Heart left ventricle (tissue), 16 donors: ENCODE results near the gene GUCA1C. TPM values are rescaled to one million over a fixed set of nuclear protein-coding genes. Genes with fewer than 3 reads are reported as not detected.

Experiments
- ATAC-seq, 4 donors: fragments of 200-7000 bp; cut with Tn5 transposase; one replicate each; pipeline ENCODE4 v1.9.1; 2020 to 2022; ENCODE audit warnings: moderate library complexity in 4 of 4, mild to moderate bottlenecking in 3 of 4, moderate number of reproducible peaks in 1 of 4
- DNase-seq, 5 donors: peaks; one replicate each; pipeline ENCODE4 v3.0.0-alpha.2; 2020
- H3K27ac ChIP-seq, 12 donors: fragments of 200-600 bp; sonication (generic) in 4 of 12; one replicate each; pipeline versions ENCODE4 v1.5.0 to v1.8.0; 2016 to 2022; ENCODE audit warnings: mild to moderate bottlenecking in 2 of 12
- H3K27me3 ChIP-seq, 9 donors: fragments of 200-600 bp; sonication (generic) in 2 of 9; one replicate each; pipeline versions ENCODE4 v1.5.1 to v1.8.0; 2016 to 2022; ENCODE audit warnings: mild to moderate bottlenecking in 3 of 9
- H3K36me3 ChIP-seq, 9 donors: fragments of 200-600 bp; sonication (generic) in 2 of 9; one replicate each; pipeline versions ENCODE4 v1.5.0 to v1.8.0; 2018 to 2022; ENCODE audit warnings: mild to moderate bottlenecking in 2 of 9
- H3K4me1 ChIP-seq, 12 donors: fragments of 200-600 bp; sonication (generic) in 4 of 12; one replicate each; pipeline versions ENCODE4 v1.5.0 to v1.8.0; 2016 to 2022; ENCODE audit warnings: mild to moderate bottlenecking in 3 of 12
- H3K4me3 ChIP-seq, 12 donors: fragments of 200-600 bp; sonication (generic) in 4 of 12; one replicate each; pipeline versions ENCODE4 v1.5.0 to v1.8.0; 2017 to 2022; ENCODE audit warnings: mild to moderate bottlenecking in 9 of 12, moderate library complexity in 4 of 12
- H3K9me3 ChIP-seq, 12 donors: fragments of 200-600 bp; sonication (generic) in 4 of 12; one replicate each; pipeline versions ENCODE4 v1.5.0 to v1.8.0; 2016 to 2022; ENCODE audit warnings: mild to moderate bottlenecking in 1 of 12
- POLR2A ChIP-seq, 2 donors: fragments of 450-650 bp; IDR thresholded peaks; one replicate each; pipeline ENCODE4 v1.6.1; 2017; ENCODE audit warnings: antibody characterized with exemption in 2 of 2, mild to moderate bottlenecking in 2 of 2, moderate library complexity in 2 of 2
- WGBS, 4 donors: extraction: QIAGEN DNeasy Blood & Tissue Kit in 2 of 4; methylation state at CpG; one replicate each; pipeline versions ENCODE4 v1.1.5 to v1.1.7; 2013 to 2018; 5-methylcytosine and 5-hydroxymethylcytosine counted together
- intact Hi-C, 10 donors: fragments of 100-400 bp; cut with DNase I; formaldehyde crosslinking; loops; one replicate each; pipeline versions ENCODE4 v1.11.1 to v1.14.2; 2022
- polyA plus RNA-seq, 2 donors: library from polyadenylated mRNA; stranded (reverse); fragments of 200-250 nt; gene quantifications; one replicate each; pipeline ENCODE4 v1.2.3, GENCODE V29; 2013
- total RNA-seq, 9 donors: library from RNA; depleted of rRNA in 2 of 9; stranded (reverse); fragments of >200 nt in 2 of 9; fragmentation: NEBNext Ultra II Directional in 3 of 9; extraction: Animal tissue kit (Norgen Biotek cat#: 25700) in 3 of 9; gene quantifications; one replicate each; pipeline versions ENCODE4 v1.1.0 to v1.2.4, GENCODE V29; 2016 to 2023
- TF ChIP-seq, protein P1 (sequence below), 12 donors: fragments of 200-600 bp; sonication (generic) in 4 of 12; IDR thresholded peaks; one replicate each; pipeline versions ENCODE4 v1.5.0 to v1.8.0; 2018 to 2022; ENCODE audit warnings: antibody characterized with exemption in 12 of 12, mild to moderate bottlenecking in 5 of 12
- donor health status: ischemic (EF 13 %, LVEDD 7.1; RV severe dilation, severe dysfunction).
- donor health status: healthy with polysubstance abuse.
- donor health status: DM: no; HTN: yes; CAD: no.
- donor health status: DM: no; HTN: no; CAD: no.
- donor health status: ischemic (EF 25% LVEDD 6.9; RV normal size, moderate dysfunction).
- donor health status: ischemic (EF 25% LVEDD 5.7; RV mildly dilated, moderate dysfunction).
- donor health status: healthy.
- donor health status: DM: yes; HTN: yes; CAD: no.
- donor health status: ischemic (EF 35%, LVEDD 5.7; RV mildly dilated, moderate dysfunction).
- donor health status: nonischemic (EF 11% LVEDD 7.7; RV severe dilation, severe dysfunction).
- donor health status: DM: yes; HTN: yes; CAD: no.
- donor health status: PGD.
- donor health status: ischemic (EF 29% LVEDD 5.4; RV normal size, mild dysfunction).
- donor health status: nonischemic (EF 23%, LVEDD 6.1; RV moderate dilation, normal function).

The GUCA1C gene
- total and polyA plus RNA-seq, 11 donors = 0.14 to 20.7 (median 4.5) TPM; not detected in 1

GRCh38 chr3:108863799-108864135 is 89.9 kb downstream of the GUCA1C start:
- Histone ChIP-seq H3K27me3 (no peaks in the 10 kb centered on the region), H3K36me3 (no peaks in the 10 kb centered on the region), H3K27ac (no peak overlapping the region), H3K9me3 (peaks cover 0 to 6% (median 0%) of the 10 kb centered on the region in 12 donors), H3K4me1 (no peaks in the 10 kb centered on the region), H3K4me3 (no peak overlapping the region)
- intact Hi-C loops = no loop called here
- ATAC-seq (no peak), DNase-seq (no peak)
- TF ChIP-seq POLR2A (IDR thresholded peaks at IDR 0.05) = no peak
- TF ChIP-seq, protein P1, sequence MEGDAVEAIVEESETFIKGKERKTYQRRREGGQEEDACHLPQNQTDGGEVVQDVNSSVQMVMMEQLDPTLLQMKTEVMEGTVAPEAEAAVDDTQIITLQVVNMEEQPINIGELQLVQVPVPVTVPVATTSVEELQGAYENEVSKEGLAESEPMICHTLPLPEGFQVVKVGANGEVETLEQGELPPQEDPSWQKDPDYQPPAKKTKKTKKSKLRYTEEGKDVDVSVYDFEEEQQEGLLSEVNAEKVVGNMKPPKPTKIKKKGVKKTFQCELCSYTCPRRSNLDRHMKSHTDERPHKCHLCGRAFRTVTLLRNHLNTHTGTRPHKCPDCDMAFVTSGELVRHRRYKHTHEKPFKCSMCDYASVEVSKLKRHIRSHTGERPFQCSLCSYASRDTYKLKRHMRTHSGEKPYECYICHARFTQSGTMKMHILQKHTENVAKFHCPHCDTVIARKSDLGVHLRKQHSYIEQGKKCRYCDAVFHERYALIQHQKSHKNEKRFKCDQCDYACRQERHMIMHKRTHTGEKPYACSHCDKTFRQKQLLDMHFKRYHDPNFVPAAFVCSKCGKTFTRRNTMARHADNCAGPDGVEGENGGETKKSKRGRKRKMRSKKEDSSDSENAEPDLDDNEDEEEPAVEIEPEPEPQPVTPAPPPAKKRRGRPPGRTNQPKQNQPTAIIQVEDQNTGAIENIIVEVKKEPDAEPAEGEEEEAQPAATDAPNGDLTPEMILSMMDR (IDR thresholded peaks at IDR 0.05) = no peak
- 83 to 87% (median 86%) methylated on average over 6 of the region's 6 CpGs for WGBS, 4 donors

DNA sequence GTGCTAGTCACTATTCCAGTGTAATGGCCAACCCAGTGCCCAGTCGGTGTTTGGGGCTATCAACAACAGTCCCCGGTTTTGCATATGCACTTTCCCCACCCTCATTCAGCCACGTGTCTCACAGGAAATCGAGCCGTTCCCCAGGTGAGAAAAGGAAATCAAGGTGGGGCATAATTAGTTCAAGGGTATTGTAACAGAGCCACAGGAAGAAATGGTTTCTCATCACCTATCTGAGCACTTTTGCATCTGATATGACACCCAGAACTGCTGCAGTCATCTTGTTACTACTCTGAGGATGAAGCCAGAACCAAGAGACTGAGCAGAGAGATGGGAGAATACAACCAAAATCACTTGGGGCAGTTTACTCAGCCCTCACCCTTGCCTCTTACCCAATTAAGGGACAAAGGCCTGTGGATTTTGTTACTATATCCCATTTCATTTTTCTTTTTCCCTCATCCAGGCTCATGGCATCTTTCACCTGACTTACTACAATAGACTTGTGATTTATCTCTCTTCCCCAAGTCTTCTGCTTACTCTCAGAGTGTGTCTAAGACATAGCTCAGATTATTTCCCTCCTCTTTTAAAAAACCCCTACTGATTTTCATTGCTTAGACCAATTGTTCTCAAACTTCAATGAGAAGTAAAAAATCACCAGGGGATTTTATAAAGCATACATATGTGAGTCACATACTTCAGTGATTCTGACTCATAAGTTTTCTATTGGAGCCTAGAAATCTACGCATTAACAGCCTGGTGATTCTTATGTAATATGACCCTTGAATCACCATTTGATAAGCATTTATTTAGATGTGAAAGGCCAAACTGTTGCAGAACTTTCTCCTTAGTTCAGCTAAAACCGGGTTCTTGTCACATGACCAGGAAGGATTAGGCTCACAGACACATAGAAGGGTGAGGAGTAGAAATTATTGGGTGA is 90.5 kb downstream of the GUCA1C start:
- intact Hi-C loops = no loop called here
- Histone ChIP-seq H3K4me3 (no peak overlapping the region), H3K36me3 (no peaks in the 10 kb centered on the region), H3K4me1 (no peaks in the 10 kb centered on the region), H3K27ac (no peak overlapping the region), H3K9me3 (peaks cover 0 to 6% (median 0%) of the 10 kb centered on the region in 12 donors), H3K27me3 (no peaks in the 10 kb centered on the region)
- 41 to 53% (median 42%) methylated on average over 7 of the region's 7 CpGs for WGBS, 4 donors
- TF ChIP-seq, protein P1 (IDR thresholded peaks at IDR 0.05) = no peak
- no peak for TF ChIP-seq POLR2A (IDR thresholded peaks at IDR 0.05)
- DNase-seq = no peak
- no peak for ATAC-seq

- no peak for ATAC-seq
Measured at GRCh38 chr3:108861401-108861800, 92.3 kb downstream of the GUCA1C start.

More at GRCh38 chr3:108861401-108861800, 92.3 kb downstream of the GUCA1C start:
- WGBS, 4 donors = 38 to 53% (median 42%) methylated on average over 1 of the region's 1 CpG
- intact Hi-C loops = no loop called here
- no peaks in the 10 kb centered on the region for H3K4me1 ChIP-seq
- H3K36me3 ChIP-seq = no peaks in the 10 kb centered on the region
- DNase-seq = no peak
- H3K27ac ChIP-seq = no peak overlapping the region
- H3K27me3 ChIP-seq = no peaks in the 10 kb centered on the region
- H3K4me3 ChIP-seq = no peak overlapping the region
- peaks cover 0 to 6% (median 0%) of the 10 kb centered on the region in 12 donors for H3K9me3 ChIP-seq
- no peak for TF ChIP-seq POLR2A (IDR thresholded peaks at IDR 0.05)
- TF ChIP-seq, protein P1 (IDR thresholded peaks at IDR 0.05) = no peak

Other genes with a start within 250 kb of the GUCA1C start
- not detected for gene RETNLB, start 196.5 kb downstream of the GUCA1C start, total RNA-seq
- gene RETNLB, start 196.5 kb downstream of the GUCA1C start, polyA plus RNA-seq = not detected
- 1 to 10 TPM in 1 of 9 donors, under 1 TPM in 2, not detected in 6; 0.16 to 1.3 (median 0.57) TPM for gene TRAT1, start 131.1 kb downstream of the GUCA1C start, total RNA-seq
- gene TRAT1, start 131.1 kb downstream of the GUCA1C start, polyA plus RNA-seq = under 1 TPM; 0.08 to 0.10 TPM
- gene MORC1, start 164.3 kb upstream of the GUCA1C start, total RNA-seq = not detected
- gene MORC1, start 164.3 kb upstream of the GUCA1C start, polyA plus RNA-seq = not detected
- gene C3orf85, start 182.8 kb upstream of the GUCA1C start, total RNA-seq = not detected
- gene C3orf85, start 182.8 kb upstream of the GUCA1C start, polyA plus RNA-seq = not detected